CD4-positive, alpha-beta T cell treated with Interleukin-15 for 1 hour (primary cell): ENCODE results near the gene CRB2.

Experiments used
- DNase-seq: peaks from one replicate; pipeline ENCODE4 v3.0.0-alpha.2; 2020

The CRB2 gene

DNA sequence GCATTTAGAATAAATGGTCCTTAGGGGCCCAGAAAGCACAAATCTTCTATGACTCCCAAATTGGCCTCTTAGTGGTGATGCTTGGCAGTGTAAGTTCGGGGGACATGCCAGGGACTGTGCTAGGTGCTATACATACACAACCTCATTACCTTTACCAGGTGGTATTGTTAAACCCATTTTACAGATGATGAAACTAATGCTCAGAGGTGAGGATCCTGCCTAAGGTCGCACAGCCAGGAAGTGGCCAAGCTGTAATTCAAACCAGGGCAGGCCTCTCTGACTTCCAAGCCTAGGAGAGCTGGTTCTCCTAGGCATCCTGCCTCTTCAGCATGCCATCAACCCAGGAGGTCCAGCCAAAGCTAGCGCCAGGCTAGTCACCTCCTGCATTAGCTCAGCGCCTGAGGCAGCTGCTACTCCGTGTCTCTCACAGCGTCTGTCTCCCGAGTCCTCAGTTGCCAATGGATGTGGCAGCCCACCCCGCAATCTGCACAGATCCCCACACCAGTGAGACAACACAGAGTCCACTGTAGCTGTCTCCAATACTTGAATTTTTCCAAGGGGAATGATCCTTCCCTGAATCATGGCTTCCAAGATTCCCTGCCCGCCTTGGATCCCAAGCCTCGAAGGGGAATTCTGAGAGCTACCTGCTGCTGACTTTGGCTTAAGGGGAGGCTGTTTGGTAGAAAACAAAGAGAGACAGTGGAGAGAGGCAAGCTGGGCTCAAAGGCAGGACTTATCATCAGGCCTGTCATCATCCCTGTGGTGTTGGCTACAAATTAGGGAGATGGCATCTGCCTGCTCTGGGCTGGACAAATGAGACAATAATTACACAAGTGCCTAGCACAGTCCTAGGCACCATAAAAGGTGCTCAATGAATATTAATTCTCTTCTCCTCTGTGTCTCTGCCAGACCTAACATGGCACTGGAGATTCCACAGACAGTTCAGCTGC lies 52.6 kb downstream of the CRB2 start:
- no peak for DNase-seq

DNA sequence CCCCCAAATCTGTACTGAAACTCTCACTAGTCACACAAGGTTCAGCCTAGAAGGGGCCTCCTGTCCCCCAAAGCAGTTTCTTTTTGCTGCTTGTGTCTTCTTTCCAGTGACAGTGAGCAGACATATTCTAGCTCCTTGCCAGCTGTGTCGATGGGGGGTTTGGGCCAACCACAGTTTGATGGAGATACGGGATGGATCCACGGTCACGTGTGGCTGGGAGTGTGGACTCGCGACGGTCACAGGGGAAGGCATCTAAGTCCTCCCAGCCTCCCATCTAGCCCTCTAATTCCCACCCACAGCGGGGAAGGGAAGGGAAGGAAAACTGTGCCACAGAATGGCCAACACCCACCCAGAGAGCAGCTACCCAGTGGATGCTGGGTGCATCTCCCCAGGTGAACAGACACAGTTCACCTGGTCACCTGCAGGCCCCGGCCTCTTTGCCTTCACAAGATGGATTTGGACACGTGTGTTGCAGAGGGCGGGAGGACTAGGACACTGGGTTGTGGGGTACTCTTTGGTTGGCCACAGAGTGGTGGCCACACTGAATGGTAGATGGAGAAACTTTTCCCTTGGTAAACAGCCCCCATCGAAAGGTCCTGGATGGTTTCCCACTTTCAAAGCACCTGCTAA lies 54.4 kb downstream of the CRB2 start:
- DNase-seq = no peak

DNA sequence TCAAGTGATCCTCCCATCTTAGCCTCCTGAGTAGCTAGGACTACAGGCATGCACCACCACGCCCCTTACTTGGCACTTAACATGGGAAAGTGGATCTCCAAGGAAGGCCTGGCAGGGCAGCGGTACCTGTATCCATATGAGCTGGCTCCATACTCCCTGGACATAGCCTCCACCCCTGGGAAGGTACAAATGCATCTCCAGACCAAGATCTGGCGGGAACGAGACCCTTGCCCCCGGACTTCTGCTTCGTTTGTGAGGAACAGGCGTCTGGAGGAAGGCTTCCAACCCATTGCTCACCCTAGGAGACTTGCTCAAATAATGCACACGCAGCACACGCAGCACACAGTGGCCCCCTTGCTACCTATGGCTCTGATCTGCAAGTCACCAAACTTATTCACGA lies 55.2 kb downstream of the CRB2 start:
- DNase-seq = no peak

DNA sequence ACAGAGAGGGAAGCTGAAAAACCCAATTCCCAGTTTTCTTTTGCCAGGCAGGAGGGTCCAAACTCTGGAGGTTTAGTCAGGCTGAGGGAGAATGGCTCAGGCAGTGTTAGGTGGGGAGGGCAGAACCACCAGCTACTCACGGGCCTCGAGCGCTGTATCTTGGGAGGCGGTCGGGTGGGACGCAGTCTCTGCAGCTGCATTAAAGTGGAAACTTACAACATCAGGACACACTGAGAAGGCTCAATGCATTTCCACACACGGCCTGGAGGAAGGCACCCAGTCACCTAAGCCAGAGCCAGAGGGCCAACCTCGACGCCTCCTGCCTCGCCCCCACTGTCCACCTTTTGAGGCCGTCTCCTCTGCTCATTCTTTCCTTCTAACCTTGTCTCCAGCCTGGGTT lies 55.6 kb downstream of the CRB2 start:
- no peak for DNase-seq

DNA sequence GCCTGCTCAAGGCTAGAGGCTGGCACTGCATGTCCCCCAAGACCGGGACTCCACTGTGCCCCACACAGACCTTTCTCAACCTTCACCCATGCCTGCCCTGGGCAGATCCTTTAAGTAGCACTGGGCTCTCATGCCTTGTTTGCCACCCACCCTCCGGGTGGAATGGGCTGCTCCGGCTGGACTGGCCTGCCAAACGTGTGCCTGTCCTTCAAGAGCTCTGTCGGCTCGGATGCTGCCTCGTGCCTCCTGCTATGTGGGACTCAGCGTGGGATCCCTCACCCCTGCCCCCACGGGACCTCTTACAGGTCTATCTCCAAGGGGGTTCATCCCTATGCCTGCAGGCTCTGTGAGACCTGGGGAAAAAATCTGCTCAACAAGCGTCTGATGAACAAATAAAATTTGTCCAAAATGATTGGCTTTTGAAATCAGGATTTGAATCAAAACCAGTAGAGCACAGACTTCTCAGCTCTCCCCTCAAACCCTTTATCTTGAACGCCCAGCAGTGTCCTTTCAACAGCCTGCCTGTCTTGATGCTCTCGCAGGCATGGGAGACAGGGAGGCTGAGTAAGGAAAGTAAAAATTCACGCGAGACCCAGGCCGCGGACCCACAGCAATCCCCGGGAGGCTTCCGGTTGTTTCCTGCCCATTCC lies 56.3 kb downstream of the CRB2 start:
- DNase-seq = no peak

DNA sequence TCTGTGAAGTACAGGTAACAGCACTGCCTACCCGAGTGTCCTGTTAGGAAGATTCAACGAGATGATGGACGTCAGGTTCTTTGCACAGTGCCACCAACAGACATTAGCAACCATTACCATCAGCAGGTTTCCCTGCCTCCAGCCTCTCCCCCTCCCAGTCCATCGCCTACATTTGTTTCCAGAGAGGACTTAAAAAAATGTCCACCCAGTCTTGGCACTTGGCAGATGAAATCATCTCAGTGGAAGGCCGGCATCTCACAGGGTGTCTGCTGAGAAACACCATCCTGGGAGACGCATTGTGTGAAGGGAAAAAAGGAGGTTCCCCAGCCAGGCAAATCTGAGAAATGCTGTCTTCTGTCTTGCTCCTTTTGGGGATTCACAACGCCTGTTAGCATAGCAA lies 58.2 kb downstream of the CRB2 start:
- DNase-seq = no peak

DNA sequence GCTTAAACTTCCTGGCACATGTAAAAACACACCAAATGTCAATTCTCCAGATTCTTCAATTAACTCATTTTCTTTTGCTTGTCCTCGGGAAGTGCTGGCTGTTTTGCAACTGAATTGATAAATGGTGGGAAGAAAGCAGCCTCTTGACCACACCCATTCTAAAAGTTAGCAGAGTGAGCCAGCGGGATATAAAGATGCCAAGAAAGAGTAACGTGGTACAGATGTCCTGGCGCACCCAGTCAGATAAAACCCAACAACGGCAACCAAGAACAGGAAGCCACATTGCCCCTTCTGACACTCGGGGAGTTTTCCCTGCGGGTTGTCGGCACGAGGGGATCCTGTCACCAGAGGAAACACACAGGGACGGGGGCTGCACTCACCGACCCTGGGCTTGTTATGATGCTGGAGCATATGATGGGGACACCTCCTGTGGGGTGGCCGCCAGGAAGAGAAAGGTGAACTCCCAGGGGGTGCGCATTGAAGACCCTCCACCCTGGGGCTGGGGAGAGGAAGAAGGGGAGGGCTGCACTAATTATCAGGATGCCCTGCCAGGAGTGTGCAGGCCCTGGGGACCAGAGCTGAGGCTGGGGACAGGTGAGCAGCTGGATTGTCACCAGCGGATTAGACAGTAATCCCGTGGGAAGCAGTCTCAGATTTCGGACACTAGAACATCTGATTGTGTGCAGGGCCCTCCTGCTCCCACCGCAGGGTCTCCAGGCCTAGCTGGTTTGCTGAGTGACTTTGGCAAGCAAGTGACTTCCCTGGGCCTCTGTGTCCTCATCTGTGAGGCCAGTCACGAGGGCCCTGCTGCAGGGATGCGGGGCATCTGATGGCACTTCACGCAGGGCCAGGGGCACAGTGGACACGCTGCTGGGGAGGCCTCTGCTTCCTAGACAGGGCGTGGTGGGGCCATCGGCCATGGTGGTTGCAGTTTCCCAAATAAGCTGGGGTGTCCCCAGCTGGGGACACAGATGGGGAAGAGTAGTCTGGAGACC lies 59.2 kb downstream of the CRB2 start:
- no peak for DNase-seq

DNA sequence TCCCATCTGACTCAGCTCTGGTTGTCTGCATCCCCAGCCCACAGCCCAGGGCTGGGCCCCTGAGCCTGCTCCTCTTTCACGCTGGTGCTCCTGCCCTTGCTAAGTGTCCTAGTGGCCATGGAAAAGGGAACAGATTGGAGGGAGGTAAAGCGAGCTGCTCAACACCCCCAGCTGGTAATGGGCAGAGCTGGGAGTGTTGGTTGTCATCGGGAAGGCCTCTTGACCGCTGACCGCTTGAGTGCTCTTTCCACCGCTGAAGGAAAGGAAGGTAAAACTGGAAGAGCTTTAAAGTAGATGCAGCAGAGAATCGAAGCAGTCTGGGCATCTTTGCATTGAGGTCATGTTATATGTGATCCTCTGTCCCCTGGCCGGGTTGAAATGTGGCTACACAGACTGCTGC lies 60.2 kb downstream of the CRB2 start:
- DNase-seq = no peak

DNA sequence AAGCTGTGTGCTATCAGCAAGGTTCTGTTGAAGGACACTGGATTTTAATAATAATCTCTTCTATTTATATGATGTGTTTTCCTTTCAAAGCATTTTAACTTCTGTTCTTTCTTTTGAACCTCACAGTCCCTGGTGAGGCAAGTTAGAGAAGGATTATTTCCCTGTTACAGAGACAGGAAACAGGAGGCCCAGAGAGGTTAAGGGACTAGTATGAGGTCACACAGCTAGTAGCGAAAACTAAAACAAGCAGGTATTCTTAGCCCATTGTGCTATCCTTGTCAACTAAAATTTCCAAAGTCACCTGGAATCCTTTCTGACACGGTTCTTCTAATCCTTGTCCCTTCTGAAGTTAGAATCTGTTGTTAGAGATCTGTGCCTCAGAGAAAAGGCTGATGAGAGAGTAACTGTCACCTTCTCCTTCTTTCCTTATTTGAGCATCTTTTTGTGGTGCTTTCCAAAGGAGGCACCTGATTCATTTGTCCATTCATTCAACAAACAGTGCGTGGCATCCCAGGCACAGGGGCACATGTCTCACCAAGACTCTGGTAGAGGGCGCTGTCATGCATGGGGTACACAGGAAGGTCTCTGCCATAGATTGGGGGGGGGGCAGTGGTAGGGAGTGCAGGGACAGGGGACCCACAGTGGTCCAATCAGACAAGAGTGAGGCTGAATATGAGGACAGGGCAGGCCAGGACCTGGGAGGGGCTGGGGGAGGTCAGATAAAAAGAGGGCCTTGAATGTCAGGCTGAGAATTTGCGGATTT lies 61.5 kb downstream of the CRB2 start:
- no peak for DNase-seq

DNA sequence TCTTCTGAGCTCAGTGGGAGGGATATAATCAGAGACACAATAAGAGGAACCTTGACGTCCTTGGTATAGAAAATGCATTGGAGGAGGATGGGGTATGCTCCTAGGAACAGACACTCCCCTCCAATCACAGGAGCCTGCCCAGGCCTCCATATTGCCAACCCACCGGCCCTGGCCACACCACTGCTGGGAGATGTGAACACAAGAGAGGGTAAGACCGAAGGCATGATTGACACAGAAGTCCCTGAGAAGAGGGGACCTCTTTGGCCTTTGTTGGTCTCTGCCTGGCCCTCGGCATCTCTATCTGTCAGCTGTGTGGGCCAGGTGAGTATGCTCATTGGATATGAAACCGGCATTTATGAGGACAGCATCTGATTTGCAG lies 62.0 kb downstream of the CRB2 start:
- no peak for DNase-seq

DNA sequence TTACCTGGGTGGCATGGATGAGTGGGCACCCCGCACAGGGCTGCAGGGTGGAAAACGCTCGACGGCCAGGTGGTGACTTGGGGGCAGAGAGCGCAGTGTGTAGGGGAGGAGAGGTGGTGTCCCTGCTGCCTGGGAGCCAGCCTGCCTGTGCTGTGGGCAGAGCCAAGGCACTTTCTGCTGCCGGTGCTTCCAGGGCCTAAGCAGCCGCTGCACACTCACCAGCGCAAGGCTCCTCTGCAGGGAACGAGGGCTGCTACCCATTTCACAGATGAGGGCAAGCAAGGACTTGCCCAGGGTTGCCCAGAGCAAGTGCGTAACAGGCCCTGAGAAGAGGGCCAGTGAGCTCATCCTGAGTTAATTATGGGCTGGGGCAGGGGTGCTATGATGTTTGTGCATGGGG lies 62.5 kb downstream of the CRB2 start:
- no peak for DNase-seq

DNA sequence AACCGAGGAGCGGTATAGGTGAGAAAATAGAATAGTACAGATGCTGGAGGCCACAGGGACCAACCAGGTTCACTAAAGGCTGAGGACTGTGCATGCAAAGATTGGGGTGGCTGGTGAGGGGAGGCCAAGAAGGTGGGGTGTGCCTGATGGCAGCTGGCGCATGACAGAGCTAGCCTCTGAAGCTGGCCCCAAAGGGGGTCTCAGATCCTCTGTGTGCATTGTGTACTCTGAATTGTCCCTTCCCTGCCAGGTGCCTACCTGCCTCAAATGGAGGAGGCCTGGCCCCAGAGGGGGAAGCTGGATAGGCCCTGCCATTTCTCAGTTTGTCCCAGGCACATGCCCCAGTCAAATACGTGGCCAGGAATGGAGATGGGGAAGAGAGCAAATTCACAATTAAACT lies 63.1 kb downstream of the CRB2 start:
- no peak for DNase-seq

DNA sequence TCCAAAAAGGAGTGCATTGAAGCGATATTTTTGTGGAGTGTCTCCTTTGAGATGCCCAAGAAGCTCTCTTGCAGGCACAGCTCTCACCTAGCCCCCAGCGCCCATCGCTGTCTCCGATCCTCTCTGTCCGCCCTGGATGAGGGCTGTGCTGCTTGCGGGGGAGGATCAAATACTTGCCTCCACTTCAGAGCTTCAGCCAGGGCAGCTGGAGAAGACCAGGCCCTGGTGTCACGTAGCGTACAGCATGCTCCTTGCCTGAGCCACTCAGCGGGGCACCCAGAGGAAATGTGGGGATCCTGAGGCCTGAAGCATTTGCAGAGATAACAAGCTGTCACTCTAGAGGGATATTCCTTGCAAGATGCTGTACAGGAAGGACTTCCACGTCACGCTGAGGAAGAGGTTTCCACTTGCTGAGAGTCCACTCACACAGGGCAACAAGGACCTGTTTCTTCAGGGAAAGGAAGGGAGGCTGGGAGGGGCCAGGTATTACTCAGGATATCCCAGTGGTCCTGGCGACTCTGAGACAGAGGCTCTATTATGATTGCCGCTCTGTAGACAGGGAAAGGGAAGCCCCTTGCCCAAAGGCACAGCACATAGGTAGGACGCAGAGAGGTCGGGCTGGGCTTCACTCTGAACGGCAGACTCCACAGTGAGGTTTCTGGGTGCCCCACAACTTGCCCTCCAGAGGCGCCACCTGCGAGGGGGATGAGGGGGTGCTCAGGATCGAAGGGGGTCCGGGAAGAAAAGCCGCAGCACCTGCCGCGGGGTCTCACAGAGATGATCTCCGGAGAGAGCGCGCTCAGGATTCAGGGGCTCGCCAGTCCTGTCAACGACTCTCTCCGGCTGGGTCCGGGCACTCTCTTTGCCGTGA lies 64.0 kb downstream of the CRB2 start:
- no peak for DNase-seq

DNA sequence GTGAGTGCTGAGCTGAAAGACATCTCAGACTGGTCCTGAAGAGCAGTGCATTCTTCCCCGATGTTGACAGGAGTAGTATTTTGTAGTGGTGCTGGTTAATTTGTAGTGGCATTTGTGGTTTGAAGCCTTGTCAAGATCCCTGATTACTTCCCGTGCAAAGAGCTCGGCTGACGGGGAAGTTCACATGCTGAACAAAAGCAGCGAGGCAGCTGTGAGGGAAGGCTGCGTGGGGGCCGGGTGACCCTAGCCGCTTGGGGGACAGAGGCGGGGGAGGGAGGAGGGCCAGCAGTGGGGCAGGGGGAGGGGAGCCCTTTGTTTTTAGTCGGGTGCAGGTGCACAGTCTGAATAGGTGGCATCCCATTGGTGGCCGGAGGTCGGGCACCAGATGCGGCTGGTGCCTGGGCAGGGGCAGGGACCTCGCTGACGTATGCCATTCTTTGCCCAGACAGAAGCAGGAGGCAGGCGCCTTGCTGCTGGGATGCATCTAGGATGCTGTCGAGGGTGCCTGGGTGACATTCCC lies 64.7 kb downstream of the CRB2 start:
- DNase-seq = no peak

DNA sequence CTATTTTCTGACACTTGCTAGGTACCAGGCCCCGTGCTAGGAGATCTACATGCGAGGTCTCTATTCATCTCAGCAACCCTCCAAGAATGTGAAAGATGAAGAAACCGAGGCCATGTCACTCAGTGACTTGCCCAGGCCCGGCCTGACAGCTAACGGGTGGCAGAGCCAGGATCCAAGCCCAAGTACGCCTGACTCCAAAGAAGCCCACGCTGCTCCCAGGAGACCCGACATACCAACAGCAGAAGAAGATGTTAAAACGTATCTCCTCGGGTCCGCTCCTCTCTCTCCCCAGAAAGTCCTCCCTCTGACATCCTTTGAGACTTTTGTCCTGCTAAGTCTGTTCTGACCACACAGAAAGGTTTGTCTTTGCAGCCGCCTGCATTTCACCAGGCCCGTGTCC lies 65.2 kb downstream of the CRB2 start:
- no peak for DNase-seq

DNA sequence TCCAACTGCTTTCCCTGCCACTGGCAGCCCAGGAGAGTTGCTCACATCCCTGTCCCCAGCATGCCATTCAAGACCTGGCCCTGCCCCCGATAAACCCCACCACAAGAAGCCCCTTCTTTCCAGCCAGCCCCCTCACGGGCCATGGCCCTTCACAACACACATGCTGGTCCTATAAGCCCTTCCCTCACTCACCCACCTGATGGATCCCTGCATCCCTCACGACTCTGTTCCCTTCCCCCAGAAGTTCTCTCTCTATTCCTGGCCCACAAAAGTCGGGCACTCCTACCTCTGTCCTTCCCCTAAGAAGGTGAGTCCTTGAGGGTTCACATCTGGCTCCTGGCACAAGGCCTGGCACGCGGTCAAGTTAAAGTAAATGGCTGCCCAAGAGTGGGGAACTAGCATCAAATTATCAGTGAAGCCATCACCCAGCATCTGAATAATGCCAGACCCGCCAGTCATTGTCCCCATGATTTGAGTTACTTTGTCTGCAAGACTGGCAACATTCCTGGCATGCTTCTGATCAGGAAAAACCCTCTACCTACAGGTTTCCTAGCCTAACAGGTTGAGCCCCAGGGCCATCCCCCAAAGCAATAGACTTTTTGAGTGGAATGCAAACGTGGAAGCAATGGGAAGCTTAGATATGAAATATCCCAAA lies 65.9 kb downstream of the CRB2 start:
- DNase-seq = no peak

DNA sequence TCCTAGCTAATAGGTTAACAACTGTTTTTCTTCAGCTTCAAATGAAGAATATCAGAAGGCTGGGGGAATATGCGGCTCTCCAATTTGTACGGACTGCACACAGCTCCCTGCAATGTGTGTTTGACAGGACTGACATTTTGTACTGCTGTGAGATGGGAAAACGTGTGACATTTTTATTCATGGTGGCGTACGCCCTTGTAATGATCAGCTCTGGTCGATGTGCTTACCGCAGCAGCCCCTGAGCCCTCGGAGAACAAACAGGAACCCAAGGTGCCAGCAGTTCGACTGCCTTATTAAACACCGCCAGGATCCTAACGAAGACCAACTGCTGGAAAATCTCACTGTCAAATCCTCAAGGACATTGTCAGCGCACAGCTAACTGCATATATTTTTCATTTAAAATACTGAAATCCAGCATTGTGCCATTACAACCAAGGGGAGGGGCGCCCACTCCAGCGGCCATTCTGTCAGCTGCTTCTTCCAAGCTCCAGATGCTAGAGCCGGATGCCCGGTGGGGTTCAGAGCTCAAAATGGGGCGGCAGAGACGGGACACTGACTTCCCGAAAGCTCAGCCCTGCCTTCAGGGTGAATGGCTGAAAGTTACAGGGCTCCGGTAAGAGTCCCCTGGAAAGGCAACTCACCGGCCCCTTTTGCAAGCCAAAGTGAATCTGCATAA lies 66.8 kb downstream of the CRB2 start:
- DNase-seq = no peak

DNA sequence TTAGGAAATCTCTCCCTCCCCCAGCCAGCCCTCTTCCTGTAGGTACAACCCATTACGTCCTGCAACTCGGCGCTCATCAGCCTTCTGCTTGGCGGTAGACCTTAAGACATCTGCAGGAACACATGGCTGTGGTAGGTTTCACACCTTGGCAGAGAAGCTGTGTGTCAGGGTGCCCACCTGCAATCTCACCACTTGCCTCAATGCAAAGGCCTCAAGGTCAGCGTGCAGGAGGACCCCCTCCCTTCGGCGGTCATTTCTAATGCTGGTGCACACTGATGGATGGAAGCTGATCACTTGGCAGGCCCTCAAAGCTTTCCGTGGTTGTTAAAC lies 67.3 kb downstream of the CRB2 start:
- no peak for DNase-seq

DNA sequence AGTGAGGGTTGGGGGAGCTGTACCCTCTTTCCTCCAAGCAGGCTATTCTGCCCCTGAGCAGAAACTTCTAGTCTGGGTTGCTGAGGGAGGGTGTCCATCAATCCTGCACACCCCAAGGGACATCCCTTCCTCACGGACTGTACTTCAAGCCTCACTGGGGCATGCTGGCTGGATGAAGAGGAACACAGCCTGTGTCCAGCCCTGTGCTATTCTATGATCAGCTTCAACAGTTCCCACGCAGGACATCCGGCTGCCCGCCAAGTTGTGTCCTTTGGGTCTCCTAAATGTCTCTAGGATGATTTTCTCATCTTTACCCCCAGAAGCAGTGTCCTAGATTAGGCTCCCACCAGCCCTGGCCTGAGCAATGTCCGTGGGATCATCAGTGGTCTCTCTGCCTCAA lies 68.1 kb downstream of the CRB2 start:
- DNase-seq = no peak
